NCI-H510A treated with DMSO at 0.1 percent for 48 hours (cell line): ENCODE data around the gene SCEL.
"Not testable (repeated sequence)": the region's sequence is repeated elsewhere in the genome, so short reads cannot be mapped to it uniquely, and the experiment has no call there.

Experiments used
- DNase-seq: peaks from one replicate; lab custom pipeline; 2025; lab: John Stamatoyannopoulos, UW

Gene SCEL, protein sequence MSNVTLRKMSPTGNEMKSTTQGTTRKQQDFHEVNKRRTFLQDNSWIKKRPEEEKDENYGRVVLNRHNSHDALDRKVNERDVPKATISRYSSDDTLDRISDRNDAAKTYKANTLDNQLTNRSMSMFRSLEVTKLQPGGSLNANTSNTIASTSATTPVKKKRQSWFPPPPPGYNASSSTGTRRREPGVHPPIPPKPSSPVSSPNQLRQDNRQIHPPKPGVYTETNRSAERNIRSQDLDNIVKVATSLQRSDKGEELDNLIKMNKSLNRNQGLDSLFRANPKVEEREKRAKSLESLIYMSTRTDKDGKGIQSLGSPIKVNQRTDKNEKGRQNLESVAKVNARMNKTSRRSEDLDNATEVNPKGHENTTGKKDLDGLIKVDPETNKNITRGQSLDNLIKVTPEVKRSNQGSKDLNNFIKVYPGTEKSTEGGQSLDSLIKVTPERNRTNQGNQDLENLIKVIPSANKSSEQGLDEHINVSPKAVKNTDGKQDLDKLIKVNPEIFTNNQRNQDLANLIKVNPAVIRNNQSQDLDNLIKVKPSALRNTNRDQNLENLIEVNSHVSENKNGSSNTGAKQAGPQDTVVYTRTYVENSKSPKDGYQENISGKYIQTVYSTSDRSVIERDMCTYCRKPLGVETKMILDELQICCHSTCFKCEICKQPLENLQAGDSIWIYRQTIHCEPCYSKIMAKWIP

DNA sequence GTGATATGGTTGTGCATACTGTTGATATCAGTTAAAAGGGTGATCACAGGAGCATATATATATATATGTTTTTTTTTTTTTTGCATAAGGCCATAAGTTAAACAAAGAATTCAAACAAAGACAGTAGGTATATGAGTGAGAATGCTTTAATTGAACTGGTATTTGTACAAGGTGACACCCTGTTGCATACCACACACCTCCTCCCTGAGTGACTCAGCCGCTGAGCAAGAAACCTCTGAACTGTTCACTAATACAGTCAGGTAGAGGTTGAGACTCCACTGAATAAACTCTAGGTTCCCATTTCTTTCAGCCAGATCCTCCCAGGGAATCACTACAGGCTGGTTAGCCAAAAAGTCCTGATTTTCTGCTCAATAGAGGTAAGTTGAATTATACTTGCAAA is at the start of gene SCEL:
Gene SCEL (plus strand): TSS at position 259 of the 400 bp plus-strand sequence. CDS start 20,170 bp downstream, outside the sequence.
- no peak for DNase-seq

DNA sequence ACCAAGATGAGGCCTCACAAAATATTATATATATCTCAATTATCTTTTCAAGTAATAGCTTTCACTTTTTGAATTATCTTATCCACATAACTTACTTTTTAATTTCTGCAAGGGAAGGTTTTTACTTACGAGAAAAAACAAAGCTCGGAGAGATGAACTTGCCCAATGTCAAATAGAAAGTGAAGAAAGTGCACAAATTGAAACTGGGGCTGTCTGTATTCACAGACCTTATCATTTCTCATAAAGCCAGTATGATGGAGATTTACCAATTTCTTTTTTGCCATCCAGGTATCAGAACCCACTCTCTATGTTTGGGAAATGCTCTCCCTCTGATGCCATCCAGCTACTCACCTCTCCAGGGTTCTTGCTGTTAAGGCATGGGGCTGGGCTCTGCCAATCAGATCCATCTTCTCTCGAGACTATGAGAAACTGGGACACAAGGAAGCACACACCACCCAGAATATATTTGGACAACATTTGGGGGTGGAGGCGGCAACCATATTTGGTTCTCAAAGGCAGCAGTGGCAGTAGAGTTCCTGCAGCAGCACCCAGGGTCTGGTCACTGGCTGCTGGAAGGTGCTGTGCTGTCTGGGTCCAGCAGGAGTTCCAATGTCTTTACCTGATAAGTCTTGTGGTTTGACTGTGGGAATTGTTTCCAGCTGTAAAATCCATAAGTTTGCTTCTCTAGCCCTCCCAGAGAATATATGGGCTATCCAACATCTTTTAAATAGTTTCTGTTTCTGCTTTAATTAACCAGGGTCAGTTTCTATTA is 45.8 kb upstream of the SCEL start:
- no peak for DNase-seq

DNA sequence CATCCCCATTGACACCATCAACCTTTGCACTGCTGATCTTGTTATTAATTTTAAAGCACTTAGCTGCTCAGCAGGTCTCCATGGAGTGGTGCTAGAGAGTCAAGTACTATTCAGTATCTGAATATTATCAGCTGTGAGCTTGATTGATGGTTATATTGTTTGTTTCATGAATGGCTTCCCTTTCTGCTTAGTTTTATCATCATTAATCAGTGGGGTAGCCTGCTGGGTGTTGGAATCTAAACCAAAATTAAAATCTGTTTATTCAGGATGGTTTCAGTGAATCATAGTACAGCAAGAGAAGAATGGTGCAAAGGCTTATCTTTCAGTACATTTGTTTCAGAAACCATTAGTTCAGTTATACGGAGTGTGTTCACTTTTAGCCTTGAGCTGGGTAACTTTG is 42.5 kb upstream of the SCEL start:
- DNase-seq: peak; percentile 55

DNA sequence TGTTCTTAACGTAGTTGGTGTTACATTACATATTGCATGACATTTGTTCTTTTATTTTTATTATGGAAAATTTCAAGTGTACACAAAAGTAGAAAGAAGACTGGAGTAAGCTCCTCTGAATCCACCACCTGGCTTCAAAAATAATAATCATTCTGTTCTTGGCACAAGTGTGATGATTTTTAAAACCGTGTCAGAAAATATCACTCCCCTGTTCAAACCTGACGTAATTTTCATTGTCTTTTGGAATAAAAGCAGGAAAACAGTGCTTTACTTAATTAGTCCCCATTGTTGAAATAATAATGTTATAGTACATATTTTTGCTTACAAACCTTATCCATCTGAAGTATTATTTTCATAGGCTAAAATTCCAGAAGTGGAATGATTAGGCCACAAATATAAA is 41.3 kb upstream of the SCEL start:
- no peak for DNase-seq

DNA sequence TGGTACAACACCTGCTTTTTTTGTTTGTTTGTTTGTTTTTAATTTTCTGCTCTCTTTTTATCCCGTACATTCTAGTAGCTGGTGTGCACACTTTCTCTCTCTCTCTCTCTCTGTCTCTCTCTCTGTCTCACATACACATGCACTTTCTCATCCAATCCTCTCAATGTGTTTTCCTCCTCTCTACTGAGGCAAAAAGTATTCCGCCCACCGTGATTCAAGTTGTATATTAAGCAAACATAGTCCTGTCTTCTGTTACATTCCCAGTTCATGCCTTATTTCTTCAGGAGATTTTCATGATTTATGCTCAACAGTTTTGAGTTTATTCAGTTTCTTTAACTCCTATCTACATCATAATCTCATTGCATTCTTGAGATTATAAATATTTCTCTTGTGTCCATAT is 38.2 kb upstream of the SCEL start:
- DNase-seq: no peak

DNA sequence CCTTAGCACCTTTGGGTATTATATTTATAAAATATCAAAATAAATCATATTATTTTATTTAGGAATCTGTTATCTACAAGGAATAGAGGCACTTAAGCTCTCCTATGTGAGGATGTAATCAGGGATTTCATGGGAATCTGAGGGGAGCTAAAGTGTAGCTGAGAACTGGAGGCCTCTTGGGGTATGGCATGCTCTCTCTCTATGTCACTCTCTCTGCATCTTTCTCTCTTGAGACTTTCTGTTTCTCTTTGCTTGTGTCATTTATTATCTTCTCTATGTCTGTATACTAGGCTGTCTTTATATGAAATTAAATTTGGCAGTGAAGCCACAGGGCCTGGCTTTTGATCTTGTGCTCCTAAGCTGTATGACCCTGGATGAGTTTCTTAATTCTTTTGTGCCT is 37.7 kb upstream of the SCEL start:
- no peak for DNase-seq

DNA sequence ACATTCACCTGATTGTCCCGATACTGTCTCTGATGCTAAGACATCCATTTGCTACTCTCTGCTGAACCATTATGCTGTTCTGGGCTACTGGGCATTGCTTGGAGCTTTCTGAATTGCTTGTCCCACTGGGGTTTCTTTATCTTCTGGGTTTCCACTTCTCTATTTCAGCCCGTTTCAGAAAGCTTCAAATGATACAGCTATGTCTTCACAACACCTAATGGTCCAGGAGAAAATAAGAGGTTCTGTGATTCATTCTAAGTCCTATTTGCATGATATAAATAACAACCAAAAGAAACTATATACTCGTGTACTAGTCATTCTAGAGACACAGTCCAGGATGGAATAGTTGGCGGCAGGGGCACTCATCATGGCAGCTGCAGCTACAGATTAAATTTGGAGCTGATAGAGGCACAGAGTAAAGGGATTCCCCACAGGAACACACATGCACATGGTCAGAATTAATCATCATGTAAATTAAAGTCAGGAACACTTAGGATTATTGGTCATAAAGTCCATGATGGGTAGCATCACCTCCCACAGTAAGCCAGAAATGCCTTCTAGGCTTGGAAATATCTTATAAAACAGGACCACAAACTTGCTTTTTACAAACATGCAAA is 33.3 kb upstream of the SCEL start:
- no peak for DNase-seq

DNA sequence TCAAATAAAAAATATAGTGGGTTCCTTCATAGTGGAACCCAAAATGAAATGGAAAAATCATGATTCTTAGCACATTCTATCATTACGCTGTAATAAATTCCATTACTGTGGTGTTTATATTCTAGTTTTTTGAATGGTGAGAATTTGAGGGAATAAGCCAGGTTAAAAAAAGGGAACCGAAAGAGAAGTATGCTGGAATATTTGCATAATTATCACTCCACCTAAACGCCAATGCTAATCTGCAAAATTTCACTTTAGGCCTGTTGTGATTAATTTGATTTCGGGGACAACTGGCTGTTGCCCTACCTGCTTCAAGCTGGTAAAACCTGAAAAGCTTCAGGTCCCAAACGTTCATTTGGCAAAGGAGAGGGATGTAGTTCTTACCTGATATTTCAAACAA is 32.1 kb upstream of the SCEL start:
- no peak for DNase-seq

DNA sequence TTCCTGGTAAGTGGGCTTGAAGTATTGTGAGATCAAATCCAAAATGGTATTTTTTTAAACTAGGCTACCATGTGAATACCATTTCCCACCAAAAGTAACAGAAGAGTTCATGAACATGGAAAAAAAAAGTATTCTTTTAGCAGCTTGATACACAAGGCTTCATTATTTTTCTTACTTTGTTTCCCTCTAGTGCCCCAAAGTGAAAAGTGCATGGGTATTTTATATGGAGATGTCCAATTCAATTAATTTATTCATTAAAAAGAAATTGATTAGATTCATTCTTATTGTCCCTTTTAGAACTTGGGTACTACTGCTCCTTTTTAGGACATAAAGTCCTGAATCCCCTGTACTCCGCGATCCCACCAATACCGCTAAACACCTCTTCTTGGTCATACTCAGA is 28.6 kb upstream of the SCEL start:
- DNase-seq: no peak

DNA sequence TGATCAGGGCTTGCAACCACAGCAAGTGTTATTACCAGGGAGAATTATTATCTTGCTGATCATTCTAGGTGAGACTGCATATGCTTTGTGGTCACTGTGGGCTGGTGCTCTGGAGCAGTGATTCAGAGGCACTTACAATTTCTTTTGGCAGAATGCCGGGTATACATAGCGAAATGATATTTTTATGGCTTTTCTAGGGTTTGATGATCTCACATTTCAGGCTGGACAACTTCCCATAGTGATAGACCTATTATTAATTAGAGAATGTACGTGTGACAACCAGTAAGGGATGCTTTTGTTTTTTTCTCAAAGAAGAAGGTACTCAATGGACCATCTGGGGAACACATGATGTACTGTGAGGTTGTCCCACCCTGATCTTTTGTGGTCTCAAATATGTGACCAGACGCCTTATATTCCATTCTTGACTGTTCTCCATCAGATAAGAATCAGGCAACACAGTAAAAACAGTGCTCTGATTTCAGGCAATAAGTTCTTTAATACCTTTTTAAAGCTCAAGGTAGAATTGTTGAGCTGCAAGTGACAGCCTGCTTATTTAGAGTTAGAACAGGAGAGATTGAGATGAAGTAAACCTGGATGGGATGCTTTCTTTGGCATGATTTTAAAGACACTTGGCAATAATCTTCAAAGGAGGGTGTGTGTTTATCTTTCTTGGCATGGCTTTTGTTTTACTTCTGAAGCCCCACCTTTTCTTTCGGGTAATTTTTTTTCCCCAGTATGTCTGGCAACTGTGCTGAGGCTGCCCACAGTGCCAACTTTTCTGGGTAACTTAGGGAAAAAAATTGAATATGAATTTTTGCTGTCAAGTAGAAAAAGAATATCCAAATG is 27.4 kb upstream of the SCEL start:
- DNase-seq: no peak

DNA sequence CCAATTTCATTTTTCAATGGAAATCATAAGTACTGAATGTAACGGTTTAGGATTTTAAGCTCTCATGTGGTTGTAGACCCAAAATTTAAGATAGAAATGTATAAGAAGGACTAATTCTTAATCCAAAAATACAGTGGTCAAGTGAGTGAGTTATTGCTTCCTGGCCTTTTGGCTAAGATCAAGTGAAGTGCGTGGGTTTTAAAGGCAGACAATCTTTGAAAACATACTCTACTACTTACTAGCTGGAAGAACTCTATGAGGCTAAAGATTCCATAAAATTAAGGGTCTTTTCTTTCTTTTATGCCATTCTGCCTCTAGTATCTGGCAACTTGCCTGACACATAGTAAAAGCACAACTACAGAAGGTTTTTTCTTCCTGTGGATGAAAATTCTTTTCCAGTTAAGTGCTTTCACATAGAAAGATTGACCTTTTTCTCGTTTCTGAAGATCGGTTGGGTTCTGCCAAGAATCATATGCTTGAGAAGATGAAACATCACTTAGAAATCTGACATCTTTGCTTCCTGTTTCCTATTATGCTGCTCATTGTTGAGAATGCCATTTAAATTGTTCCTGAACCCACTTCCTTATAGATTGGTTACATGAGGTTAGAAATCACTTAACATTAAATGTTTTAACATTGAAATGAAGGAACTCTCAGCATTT is 26.4 kb upstream of the SCEL start:
- DNase-seq: no peak

DNA sequence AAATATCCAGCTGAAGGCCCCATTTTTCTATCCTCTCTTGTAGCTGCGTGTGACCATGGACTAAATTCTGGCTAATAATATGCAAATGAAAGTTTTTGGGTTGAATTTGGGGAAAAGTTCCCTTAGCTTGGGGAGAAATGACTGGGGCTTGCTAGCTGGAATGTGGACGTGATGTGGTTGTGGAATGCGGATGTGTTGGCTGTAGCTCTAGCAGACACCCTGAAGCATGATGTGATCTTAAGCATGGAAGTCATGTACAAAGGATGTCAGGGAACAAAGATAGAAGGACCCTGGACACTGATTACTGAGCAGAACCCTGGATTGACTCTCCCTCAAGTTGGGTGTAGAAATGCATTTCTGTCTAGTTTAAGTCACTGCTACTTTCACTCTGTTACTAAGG is 25.4 kb upstream of the SCEL start:
- DNase-seq: no peak

DNA sequence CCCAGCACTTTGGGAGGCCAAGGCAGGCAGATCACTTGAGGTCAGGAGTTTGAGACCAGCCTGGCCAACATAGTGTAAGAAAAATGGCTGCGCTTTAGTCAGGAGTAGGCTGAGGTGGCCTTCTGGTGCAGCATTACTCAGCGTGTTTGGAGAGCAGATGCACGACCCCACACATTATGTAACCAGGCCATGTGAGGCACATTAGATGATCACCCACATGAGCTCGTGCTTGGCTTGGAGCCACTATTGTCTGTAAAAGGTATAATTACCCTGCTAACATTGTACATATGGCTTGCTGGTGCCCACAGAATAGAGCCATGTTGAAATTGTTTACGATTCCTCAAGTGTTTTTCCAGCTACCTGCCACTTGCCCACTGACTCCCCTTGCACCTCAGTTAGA is 24.0 kb upstream of the SCEL start:
- no peak for DNase-seq

DNA sequence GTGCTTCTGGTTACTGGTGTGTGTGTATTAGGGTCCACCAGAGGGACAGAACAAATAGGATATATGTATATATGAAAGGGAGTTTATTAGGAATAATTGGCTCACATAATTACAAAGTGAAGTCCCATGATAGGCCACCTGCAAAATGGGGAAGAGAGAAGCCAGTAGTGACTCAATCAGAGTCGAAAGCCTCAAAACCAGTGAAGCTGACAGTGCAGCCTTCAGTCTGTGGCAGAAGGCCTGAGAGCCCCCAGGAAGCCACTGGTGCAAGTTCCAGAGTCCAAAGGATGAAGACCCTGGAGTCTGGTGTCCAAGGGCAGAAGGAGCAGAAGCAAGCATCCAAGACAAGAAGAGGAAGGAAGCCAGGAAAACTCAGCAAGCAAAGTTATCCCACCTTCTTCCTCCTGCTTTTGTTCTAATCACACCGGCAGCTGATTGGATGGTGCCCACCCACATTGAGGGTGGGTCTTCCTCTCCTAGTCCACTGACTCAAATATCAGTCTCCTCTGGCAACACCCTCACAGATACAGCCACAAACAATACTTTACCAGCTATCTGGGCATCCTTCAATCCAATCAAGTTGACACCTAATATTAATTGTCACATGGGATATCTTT is 21.7 kb upstream of the SCEL start:
- no peak for DNase-seq

DNA sequence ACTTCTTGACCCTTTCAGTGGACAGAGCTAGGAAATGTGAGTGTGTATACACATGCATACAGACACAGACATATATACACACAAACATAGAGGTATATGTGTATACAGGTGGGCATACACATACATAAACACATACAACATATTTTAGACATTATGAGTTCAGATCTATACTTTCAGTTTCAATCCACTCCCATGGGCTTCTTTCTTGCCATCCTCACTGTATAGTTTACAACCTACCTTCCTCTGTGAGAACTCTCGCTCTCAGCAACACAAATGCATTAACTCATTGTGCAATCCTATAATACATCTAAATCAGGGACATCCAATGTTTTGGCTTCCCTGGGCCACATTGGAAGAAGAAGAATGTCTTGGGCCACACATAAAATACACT is 21.2 kb upstream of the SCEL start:
- no peak for DNase-seq

DNA sequence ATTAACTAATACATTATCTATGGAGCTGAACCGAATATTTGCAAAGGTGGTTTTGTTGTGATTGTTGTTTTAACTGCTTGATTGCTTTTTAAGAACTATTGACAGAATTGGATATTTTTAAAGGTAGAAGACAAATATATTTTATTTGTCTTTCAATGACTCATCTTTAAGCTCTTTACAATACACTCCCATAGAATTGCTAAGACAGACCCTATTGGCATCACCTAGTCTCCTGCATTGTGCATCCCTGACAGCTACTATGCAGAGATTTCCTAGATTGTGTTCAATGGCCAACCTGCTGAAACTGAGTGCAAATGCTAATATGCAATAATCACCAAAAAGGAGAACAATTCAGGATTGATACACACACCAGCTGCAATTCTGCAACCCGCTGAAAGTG is 19.7 kb upstream of the SCEL start:
- DNase-seq: no peak

DNA sequence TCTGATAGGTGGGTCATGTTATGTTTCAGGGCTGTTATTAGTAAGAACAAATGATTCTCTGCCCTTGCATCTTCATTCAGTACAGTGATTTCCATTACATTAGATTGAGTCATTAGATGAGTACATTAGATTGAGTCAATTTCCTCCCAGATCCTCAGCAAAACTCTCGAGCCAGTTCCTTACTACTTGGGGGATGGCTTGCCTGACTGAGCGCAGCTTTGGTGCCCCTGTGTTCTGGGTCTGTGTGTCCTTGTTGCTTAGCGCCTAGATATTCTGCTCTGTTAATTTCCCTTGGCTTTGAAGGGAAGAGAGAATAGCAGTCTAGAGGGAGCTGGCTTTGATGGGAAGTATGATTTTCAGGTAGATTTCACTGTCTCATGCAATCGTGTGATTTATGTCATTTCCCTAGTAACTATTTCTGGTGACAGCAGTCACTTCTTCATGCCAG is 19.1 kb upstream of the SCEL start:
- no peak for DNase-seq

DNA sequence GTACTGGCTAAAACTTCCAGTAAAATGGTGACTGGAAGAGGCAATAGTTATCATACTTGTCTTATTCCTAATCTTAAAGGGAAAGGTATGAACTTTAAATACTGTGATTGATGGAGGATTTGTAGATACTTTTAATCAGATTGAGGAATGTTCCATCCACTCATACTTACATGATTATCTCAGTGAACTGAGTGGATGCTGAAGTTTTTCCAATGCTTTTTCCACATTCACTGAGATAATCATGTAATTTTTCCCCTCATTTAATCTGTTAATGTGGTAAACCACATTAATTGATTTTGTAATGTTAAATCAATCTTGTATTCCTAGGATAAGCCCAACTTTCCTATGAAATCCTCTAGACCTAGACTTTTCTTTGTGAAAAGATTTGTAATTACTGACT is 17.2 kb upstream of the SCEL start:
- DNase-seq: no peak

DNA sequence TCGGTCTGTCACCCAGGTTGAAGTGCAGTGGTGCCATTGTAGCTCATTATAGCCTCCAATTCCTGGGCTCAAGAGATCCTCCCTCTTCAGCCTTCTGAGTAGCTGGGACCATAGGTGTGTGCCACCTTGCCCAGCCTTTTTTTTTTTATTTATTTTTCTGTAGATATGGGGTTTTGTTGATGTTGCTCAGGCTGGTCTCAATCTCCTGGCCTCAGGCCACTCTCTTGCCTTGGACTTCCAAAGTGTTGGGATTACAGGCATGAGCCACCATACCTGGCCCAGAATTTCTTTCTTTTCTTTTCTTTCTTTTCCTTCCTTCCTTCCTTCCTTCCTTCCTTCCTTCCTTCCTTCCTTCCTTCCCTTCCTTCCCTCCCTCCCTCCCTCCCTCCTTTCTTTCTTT is 16.1 kb upstream of the SCEL start:
- DNase-seq: not testable (repeated sequence)

DNA sequence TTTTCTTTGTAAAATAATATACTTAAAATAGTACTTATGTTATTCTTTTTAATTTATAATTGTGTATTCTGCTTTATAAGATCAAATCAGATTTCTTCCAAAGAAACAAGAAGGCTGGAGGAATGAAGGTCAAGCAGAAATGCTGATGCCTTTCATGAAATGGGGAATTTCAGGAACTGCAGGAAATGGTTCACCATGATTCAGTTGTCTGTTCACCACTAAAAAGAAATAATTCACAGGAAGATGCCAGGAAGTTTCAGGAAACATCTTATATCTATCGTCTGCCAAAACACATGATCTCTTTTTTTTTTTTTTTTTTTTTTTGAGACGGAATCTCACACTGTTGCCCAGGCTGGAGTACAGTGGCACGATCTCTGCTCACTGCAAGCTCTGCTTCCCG is 15.7 kb upstream of the SCEL start:
- DNase-seq: no peak

DNA sequence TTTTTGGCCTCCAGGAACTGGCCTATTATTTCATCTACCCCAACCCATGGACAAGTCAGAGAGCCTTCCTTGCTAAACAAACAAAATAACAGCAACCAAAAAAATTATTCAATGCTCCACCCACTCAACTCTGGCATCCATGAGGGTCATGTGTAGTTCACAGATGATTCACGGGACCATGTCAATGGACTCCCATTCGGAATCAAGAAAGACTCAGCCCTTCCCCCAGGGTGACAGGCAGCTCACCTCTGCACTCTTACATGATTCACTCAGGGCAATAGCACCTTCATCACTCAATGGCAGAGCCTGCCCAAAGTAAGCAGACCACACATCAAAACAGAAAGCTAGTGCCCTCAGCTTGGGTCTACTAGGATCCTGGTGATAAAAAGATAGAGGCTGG is 14.3 kb upstream of the SCEL start:
- no peak for DNase-seq
